GM19328 (cell line): Measurements from ENCODE around the gene TRUB1.
"Not testable (repeated sequence)": the region's sequence is repeated elsewhere in the genome, so short reads cannot be mapped to it uniquely, and the experiment has no call there.

Experiments
- ATAC-seq: cut with Tn5 transposase; IDR thresholded peaks from one replicate; pipeline ENCODE4 v1.9.1; 2021; ENCODE audit warnings: mild to moderate bottlenecking, moderate library complexity; ENCODE audit not compliant: unreplicated experiment

The TRUB1 gene

GRCh38 chr10:114923551-114923950 is 14.4 kb upstream of the TRUB1 start:
- no peak for ATAC-seq

- ATAC-seq: peak; percentile 86
Measured at GRCh38 chr10:114925587-114926586, 12.1 kb upstream of the TRUB1 start.

- no peak for ATAC-seq
Measured at GRCh38 chr10:114928818-114929217, 9.2 kb upstream of the TRUB1 start.

GRCh38 chr10:114930320-114930719 is 7.7 kb upstream of the TRUB1 start:
- ATAC-seq: no peak

GRCh38 chr10:114931072-114931679 is 6.8 kb upstream of the TRUB1 start:
- ATAC-seq: no peak

GRCh38 chr10:114932225-114932624 is 5.8 kb upstream of the TRUB1 start:
- ATAC-seq: no peak

- ATAC-seq: no peak
Measured at GRCh38 chr10:114932945-114933344, 5.0 kb upstream of the TRUB1 start.

GRCh38 chr10:114933588-114933987 is 4.4 kb upstream of the TRUB1 start:
- ATAC-seq: no peak

GRCh38 chr10:114933995-114934394 is 4.0 kb upstream of the TRUB1 start:
- ATAC-seq: not testable (repeated sequence)

GRCh38 chr10:114938856-114939193 is 830 bp downstream of the TRUB1 start:
- ATAC-seq: no peak

- no peak for ATAC-seq
Measured at GRCh38 chr10:114940735-114941134, 2.7 kb downstream of the TRUB1 start.

- no peak for ATAC-seq
Measured at GRCh38 chr10:114943000-114943399, 5.0 kb downstream of the TRUB1 start.

GRCh38 chr10:114953047-114953446 is 15.1 kb downstream of the TRUB1 start:
- ATAC-seq: peak; percentile 48

- ATAC-seq: no peak
Measured at GRCh38 chr10:114955984-114956383, 18.0 kb downstream of the TRUB1 start.

- no peak for ATAC-seq
Measured at GRCh38 chr10:114956466-114956865, 18.5 kb downstream of the TRUB1 start.

GRCh38 chr10:114957122-114957521 is 19.1 kb downstream of the TRUB1 start:
- no peak for ATAC-seq

- no peak for ATAC-seq
Measured at GRCh38 chr10:114957673-114958072, 19.7 kb downstream of the TRUB1 start.

GRCh38 chr10:114962441-114962840 is 24.4 kb downstream of the TRUB1 start:
- no peak for ATAC-seq

GRCh38 chr10:114963908-114964307 is 25.9 kb downstream of the TRUB1 start:
- no peak for ATAC-seq

- ATAC-seq: no peak
Measured at GRCh38 chr10:114967071-114967470, 29.1 kb downstream of the TRUB1 start.

GRCh38 chr10:114970515-114970914 is 32.5 kb downstream of the TRUB1 start:
- no peak for ATAC-seq

GRCh38 chr10:114973306-114973705 is 35.3 kb downstream of the TRUB1 start:
- no peak for ATAC-seq
